ENCODE data around the gene CPEB2.

Gene CPEB2

DNA sequence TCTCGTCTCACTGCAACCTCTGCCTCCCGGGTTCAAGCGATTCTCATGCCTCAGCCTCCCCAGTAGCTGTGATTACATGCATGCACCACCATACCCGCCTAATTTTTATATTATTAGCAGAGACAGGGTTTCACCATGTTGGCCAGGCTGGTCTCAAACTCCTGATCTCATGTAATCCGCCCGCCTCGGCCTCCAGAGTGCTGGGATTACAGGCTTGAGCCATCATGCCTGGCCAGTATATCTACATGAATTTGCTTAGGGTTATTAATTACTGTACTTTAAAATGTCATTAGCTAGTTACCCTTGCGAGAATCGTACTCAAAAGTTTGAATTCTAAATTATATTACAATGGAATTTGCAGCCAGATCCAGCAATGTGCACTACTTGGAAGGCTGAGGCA lies 8.9 kb downstream of the CPEB2 start:
- no peak for DNase-seq

DNA sequence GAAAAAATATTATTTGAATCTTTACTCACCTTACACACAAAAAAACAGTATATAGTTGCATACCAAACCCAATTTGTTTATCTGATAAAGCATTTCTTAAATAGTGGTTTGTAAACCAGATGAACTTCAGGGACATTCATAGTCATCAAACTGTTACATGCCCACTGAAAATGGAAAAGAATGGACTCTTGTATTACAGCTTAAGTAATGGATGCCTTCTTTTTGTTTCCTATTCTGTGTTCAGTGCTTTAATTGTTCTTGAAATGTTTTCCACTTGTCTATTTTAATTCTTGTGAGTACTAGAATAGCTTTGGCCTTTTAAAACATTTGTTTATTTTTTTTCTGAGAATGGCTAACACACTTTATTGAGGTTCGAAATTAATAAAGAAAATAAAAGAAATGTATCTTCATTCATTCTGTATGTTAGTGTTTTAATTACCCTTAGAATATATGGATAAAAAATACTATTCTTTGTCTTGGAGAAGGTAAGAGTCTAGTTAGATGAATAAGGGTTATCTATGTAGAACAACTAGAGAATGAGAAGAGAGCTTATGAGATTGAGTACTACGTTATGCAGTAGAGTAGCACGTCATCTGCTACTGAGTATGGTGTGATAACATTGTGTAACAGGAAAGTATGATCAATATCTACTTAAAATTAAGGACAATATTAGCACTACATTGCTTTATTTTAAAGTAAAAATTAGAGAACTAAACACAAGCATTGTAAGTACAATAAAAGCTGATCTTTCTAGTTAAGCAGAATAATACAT lies 9.9 kb downstream of the CPEB2 start:
- DNase-seq: no peak

DNA sequence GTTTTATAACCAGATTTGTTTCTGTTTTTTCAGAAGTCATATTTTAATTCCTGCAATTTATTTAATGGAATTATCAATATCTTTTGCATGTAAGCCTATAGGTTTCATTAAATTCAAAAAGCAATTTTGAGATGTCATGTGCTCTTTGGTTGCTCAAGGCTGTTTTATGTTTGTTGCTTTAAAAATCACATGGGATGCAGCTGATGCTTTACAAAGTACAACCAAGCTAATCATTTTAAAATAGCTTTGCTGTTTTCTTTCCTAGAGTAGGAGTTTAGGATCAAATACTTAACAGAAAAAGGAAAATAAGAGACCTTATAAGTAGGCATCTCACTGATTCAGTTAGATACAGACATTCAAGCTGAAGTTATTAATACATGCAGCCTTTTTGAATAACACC lies 11.3 kb downstream of the CPEB2 start:
- DNase-seq: no peak

GRCh38 chr4:15015170-15015569 lies 12.9 kb downstream of the CPEB2 start:
- DNase-seq: no peak

GRCh38 chr4:15018361-15018760 lies 16.1 kb downstream of the CPEB2 start:
- no peak for DNase-seq

- no peak for DNase-seq
Measured at GRCh38 chr4:15020502-15021286, 18.4 kb downstream of the CPEB2 start.

DNA sequence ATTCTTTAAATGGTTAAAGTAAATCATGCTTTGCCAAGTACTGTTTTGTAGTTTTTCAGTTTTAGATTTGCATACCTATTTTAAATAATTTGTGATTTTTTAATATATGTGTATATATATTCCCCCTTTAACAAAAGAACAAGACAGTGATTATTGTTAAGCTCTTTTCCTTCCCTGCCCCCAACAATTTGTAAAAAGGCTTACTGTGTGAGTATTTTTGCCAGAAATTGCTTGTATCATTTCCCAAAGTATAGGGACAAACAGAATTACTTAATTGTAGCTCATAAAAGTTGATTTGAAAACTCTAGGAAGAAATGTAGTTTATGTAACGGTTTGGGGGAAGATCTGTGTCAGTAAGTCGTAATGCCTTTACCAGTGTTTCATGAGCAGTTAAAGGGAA lies 19.0 kb downstream of the CPEB2 start:
- no peak for DNase-seq

- no peak for DNase-seq
Measured at GRCh38 chr4:15021946-15022345, 19.7 kb downstream of the CPEB2 start.

DNA sequence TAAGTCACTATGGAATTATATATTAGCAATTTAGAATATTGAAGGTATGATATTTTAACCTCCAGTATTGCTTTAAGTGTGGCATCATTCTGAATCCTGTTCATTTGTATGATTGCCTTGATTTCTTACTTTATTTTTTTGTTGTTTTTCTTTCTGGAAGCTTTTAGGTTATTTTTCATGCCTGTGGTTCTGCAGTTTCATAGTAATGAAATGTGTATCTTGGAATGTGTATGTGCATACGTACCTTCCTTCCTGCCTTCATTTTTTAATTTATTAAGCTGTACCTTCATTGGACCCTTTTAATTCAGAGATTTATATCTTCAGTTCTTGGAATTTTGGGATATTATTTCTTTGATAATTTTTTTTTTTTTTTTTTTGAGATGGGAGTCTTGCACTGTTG lies 22.1 kb downstream of the CPEB2 start:
- DNase-seq: no peak

- DNase-seq: no peak
Measured at GRCh38 chr4:15025693-15026092, 23.4 kb downstream of the CPEB2 start.

GRCh38 chr4:15027921-15028435 lies 25.7 kb downstream of the CPEB2 start:
- DNase-seq: no peak

GRCh38 chr4:15031197-15031596 lies 28.9 kb downstream of the CPEB2 start:
- DNase-seq: no peak

DNA sequence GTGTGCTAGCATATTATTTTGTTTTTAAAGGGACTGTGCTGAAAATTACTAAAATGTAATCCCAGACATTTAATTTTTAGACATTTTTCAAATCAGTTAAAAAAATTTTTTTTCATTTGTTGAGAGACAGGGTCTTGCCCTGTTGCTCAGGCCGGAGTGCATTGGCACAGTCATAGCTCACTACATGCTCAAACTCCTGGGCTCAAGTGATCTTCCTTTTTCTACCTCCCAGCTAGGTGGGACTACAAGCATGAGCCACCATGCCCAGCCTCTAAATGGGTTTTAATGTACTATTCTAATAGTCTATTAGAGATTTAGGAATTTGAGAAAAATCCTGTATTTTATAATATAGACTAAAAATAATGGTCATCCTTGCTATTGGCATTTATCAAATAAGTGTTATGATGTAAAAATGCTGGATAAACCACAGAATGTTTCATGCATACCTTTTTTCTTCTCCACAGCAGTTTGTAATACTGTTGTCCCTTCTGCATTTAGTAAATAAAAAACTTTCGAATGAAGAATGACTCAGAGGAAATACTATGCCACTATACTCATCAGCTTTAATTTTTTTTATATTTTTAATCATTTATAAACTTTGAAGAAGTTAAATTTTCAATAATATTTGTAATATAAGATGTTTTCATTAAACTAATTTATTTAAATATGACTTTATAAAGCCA lies 29.9 kb downstream of the CPEB2 start:
- no peak for DNase-seq

- DNase-seq: no peak
Measured at GRCh38 chr4:15034071-15034764, 31.9 kb downstream of the CPEB2 start.

- no peak for DNase-seq
Measured at GRCh38 chr4:15035159-15035558, 32.9 kb downstream of the CPEB2 start.

DNA sequence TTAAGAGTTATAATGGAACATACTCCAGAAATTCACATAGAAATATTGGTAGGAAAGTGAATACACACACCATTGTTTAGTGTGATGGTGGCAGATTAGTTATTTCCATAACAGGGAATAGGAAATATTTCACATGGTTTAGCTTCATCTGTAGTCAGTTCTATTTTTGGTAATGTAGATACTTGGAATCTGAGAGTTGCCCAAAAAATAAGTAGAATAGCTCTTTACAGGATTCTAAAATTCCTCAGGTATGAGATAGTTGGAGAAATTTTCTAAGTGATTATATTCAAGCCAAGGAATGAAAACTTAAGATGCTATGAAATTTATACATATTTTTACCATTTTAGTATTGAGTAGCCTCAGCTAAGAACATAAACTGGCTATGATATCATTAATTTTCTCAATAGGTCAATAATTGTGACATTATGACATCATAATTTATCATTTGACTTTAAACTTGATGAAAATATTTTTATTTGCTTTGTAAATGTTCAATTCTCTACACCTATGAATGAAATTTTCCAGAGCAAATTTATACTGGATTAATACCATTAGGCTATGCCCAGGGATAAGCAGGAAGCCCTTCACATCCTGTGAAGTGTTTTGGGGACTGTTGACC lies 35.8 kb downstream of the CPEB2 start:
- no peak for DNase-seq

DNA sequence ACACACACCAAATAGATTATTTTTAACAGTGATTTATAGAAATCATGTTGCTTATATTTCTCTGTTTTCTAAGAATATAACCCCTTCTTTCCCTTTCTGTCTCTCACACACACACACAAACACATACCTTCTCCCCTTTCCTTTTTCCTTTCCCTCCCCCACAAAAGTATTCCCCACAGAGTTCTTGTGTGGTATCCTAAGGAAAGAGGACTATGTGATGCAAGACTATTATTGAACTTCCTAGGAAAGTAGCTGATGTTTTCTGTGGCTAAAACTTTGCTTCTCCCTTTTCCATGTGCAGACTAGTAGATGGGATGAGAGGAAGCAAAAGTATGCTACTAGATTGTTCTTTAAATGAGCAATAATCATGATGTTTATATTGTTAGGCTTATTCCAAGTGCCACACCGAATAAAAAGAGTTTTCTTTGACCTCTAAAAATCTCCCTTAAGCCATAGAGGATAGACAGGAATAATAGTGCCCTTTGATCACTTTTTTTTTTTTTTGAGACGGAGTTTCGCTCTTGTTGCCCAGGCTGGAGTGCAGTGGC lies 38.7 kb downstream of the CPEB2 start:
- no peak for DNase-seq

DNA sequence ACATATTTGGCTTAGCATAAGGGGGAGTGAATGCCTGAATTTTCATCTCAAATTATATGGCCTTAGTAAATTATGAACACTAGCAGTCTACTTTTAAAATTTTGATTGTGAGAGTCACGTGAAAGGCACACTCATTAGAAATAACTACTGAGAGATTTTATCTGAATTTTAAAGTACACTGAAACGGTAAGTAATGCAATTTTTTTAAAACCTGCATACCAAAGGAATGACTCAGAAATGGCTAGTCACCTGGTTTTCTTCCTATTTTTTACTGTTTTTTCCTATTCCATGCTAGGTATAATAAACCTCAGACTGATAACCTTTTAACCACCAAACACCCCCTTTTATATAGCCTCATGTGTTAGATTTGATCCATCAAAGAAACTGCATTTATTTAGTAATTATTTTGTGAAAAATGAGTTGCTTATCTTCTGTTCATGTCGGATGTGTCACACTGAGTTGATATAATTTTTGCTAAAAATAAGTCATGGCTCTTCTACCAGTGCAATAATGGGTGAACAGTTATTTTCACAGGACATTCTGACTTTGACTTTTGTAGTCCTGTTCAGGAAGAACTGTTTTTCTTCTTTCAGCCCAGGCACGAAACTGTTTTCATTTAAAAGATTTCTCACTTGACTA lies 40.4 kb downstream of the CPEB2 start:
- no peak for DNase-seq

GRCh38 chr4:15043226-15043625 lies 40.9 kb downstream of the CPEB2 start:
- DNase-seq: no peak

GRCh38 chr4:15043922-15044321 lies 41.6 kb downstream of the CPEB2 start:
- DNase-seq: no peak

DNA sequence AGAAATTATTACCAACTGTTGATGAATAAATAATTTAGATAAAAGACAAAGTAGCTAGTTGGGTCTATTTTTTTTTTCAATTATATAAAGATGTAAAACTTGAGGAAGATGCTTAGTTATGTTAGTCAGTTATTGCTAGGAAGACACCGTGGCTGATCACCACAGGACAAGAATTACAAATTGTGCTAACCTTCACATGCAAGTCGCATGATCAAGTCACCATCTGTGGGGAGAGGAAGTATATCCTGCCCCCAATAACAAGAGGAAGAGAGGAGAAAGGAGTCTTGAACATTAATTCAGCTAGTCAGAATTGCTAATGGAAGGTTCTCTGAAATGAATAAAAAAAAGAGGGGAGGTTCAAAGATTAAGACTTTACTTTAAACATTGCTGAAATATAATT lies 52.3 kb downstream of the CPEB2 start:
- no peak for DNase-seq

- no peak for DNase-seq
Measured at GRCh38 chr4:15060213-15060612, 57.9 kb downstream of the CPEB2 start.

All from DMS 273 treated with DMSO at 0.1 percent for 48 hours (cell line).